MG63 (cell line): ENCODE data around the gene FCER1A. TPM values are rescaled to one million over a fixed set of nuclear protein-coding genes. Genes with fewer than 3 reads are reported as not detected.
"Not testable (repeated sequence)": the region's sequence is repeated elsewhere in the genome, so short reads cannot be mapped to it uniquely, and the experiment has no call there.

Experiments used
- DNase-seq: peaks from one replicate; pipeline ENCODE4 v3.0.0-alpha.2; 2020
- H3K27me3 ChIP-seq: fragments of 250-450 bp; sonication (Bioruptor Pico); 2 replicates; pipeline ENCODE4 v1.5.1; 2020; ENCODE audit warnings: mild to moderate bottlenecking, moderate library complexity
- H3K36me3 ChIP-seq: fragments of 250-450 bp; sonication (Bioruptor Pico); 2 replicates; pipeline ENCODE4 v1.5.1; 2020; ENCODE audit warnings: mild to moderate bottlenecking, moderate library complexity
- H3K4me3 ChIP-seq: fragments of 250-450 bp; sonication (Bioruptor Pico); 2 replicates; pipeline ENCODE4 v1.5.1; 2020; ENCODE audit warnings: mild to moderate bottlenecking, moderate library complexity
- H3K9me3 ChIP-seq: fragments of 250-450 bp; sonication (Bioruptor Pico); 2 replicates; pipeline ENCODE4 v1.5.1; 2020; ENCODE audit warnings: mild to moderate bottlenecking, moderate library complexity
- total RNA-seq: library from RNA; depleted of rRNA; stranded (reverse); fragments of >200 nt; shearing (Covaris generic); gene quantifications from 2 replicates; pipeline ENCODE4 v1.2.3, GENCODE V29; 2014; ENCODE audit warnings: low replicate concordance; rRNA removed

FCER1A gene
- total RNA-seq, 1 experiment from 2014 or later, result not detected

DNA sequence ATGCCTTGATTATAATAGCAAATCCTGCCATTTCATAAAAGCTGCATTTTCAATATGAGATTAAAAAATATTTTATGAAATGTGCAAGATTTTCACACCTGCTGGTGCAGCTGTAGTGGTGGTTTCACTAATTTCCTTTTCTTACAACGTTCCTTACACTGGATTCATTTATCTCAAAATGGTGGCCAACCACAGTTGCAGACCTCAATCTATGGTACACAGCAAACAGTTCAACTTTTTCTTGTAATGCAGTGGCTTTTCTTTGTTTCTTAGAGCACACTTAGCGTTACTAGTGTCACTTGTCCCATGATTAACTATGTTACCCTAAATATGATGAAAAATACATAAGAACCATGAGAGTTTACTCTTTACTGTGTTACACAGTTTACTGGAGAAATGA lies 32.7 kb downstream of the FCER1A start:
- Histone ChIP-seq H3K27me3 (no peaks in the 10 kb centered on the region), H3K36me3 (no peaks in the 10 kb centered on the region), H3K4me3 (no peak overlapping the region), H3K9me3 (no peaks in the 10 kb centered on the region)
- DNase-seq, result no peak

- no peaks in the 10 kb centered on the region for H3K9me3 ChIP-seq
- H3K4me3 ChIP-seq, result no peak overlapping the region
- no peaks in the 10 kb centered on the region for H3K36me3 ChIP-seq
- H3K27me3 ChIP-seq, result no peaks in the 10 kb centered on the region
- no peak for DNase-seq
Measured at GRCh38 chr1:159338018-159338417, 35.9 kb downstream of the FCER1A start.

DNA sequence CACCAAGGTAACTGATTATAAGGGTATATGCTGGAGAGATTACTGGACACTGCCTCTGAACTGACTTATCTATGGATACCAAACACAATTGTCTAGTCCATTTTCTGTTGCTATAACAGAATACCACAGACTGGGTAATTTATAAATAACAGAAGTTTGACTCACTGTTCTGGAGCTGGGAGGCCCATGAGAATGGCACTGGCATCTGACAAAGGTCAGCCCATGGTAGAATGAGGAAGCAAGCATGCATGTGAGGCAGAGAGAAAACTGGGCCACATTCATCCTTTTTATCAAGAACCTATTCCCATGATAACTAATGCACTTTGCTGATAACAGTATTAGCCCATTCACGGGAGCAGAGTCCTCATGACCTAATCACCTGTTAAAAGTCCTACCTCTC lies 37.4 kb downstream of the FCER1A start:
- no peak for DNase-seq
- no peak overlapping the region for H3K4me3 ChIP-seq
- H3K9me3 ChIP-seq, result no peaks in the 10 kb centered on the region
- no peaks in the 10 kb centered on the region for H3K36me3 ChIP-seq
- no peaks in the 10 kb centered on the region for H3K27me3 ChIP-seq

DNA sequence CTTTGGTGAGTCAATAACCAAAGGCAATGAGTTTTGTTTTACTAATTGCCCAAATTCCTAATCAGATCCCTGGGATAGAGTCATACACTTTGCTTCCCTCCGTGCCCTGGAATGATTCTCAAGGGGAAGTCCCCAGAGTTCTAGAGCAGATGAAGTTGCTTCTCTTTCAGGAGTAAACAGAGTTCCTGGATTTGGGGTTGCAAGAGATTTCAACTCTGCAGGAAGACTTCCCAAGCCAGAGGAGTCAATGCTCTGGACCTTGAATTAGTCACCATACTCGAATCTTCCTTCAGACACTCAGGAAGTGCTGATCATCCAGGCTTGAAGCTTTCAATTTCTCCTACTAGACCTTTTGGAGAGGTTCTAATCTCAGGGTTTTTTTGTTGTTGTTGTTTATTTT lies 39.6 kb downstream of the FCER1A start:
- no peaks in the 10 kb centered on the region for H3K36me3 ChIP-seq
- H3K4me3 ChIP-seq, result no peak overlapping the region
- no peaks in the 10 kb centered on the region for H3K27me3 ChIP-seq
- no peaks in the 10 kb centered on the region for H3K9me3 ChIP-seq
- DNase-seq, result no peak

- no peaks in the 10 kb centered on the region for H3K9me3 ChIP-seq
- no peak overlapping the region for H3K4me3 ChIP-seq
- no peaks in the 10 kb centered on the region for H3K36me3 ChIP-seq
- H3K27me3 ChIP-seq, result no peaks in the 10 kb centered on the region
- no peak for DNase-seq
Measured at GRCh38 chr1:159342761-159343425, 40.8 kb downstream of the FCER1A start.

GRCh38 chr1:159349374-159349773 lies 47.2 kb downstream of the FCER1A start:
- DNase-seq, H3K9me3 ChIP-seq, H3K27me3 ChIP-seq, H3K4me3 ChIP-seq, H3K36me3 ChIP-seq: not testable (repeated sequence)

- Histone ChIP-seq H3K36me3 (no peaks in the 10 kb centered on the region), H3K4me3 (no peak overlapping the region), H3K9me3 (no peaks in the 10 kb centered on the region), H3K27me3 (no peaks in the 10 kb centered on the region; the same call in 1 of the 2 replicates)
- DNase-seq, result no peak
Measured at GRCh38 chr1:159352436-159352835, 50.3 kb downstream of the FCER1A start.

Other genes with a start within 250 kb of the FCER1A start
- gene AIM2, start 225.6 kb upstream of the FCER1A start, total RNA-seq, result not detected in 2 replicates
- gene CADM3, start 130.7 kb upstream of the FCER1A start, total RNA-seq, result not detected in 2 replicates
- not detected in 2 replicates for gene ACKR1, start 97.5 kb upstream of the FCER1A start, total RNA-seq
- gene OR10J4, start 129.9 kb downstream of the FCER1A start, total RNA-seq, result not detected in 2 replicates
- not detected in 2 replicates for gene OR10J1, start 137.4 kb downstream of the FCER1A start, total RNA-seq
- not detected in 2 replicates for gene OR10J5, start 233.7 kb downstream of the FCER1A start, total RNA-seq